Stimulated activated CD8-positive, alpha-beta memory T cell treated with anti-CD3 and anti-CD28 coated beads, Interleukin-15, amount 100 ng/mL, for 4 hours (primary cell): Measurements from ENCODE around the gene EPHA6.

ENCODE experiments used
- DNase-seq, 2 donors: peaks; one replicate each; pipeline ENCODE4 v3.0.0-alpha.2; 2020; ENCODE audit warnings: low read depth in 2 of 2

EPHA6 gene

GRCh38 chr3:97705764-97706163 lies 891.4 kb downstream of the EPHA6 start:
- no peak for DNase-seq

DNA sequence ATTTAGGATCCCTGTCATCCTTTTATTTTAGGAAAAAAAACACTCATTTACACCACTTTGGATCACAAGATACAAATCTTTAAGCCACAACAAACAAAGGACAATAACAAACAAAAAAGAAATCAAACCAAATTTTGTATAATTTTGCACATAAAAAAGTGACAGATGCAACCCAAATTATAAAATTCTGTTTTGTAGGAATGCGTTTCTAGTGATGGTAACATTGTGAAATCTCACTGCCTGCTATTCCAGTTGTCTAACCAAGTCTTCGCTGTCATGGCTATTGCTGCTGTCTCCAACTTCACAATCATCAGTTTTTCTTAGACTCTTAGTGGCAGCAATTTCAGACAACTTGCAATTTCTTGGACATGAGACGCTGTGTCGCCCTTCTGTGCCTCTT lies 891.8 kb downstream of the EPHA6 start:
- no peak for DNase-seq

GRCh38 chr3:97711654-97712053 lies 897.3 kb downstream of the EPHA6 start:
- DNase-seq: no peak

- no peak for DNase-seq
Observed at GRCh38 chr3:97712919-97713318, 898.5 kb downstream of the EPHA6 start.

GRCh38 chr3:97713634-97714033 lies 899.2 kb downstream of the EPHA6 start:
- DNase-seq: no peak

DNA sequence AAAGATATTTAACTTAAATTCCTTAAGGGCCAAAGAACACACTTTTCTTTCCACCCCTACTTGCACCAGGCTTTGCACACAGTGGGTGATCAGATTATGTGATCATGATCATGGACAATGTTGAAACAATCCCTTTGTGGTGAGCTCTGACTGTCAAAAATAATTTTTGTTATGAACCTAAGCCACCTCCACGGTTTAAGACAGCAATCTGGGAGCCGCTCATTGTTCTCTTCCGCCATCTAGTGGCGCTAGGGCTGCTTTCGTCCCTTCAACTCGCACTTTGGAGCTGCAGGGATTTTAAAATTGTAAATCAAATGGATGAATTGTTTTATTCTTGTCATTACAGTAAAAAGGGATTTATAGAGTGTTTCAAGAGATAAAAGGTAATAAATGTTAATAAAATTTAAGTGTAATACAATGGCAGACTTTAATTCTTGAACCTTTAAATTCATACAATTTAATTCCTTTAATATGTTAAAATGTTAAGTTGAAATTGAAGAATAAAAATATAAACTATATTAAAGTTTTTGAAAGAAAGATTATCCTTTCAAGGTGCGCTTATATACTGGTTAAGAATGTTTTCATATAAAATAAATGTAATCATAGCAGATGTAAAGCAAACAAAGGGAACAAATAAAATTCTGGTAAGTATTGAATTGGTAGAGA lies 904.9 kb downstream of the EPHA6 start:
- DNase-seq: peak; percentile 6 to 19

GRCh38 chr3:97720417-97720816 lies 906.0 kb downstream of the EPHA6 start:
- no peak for DNase-seq

DNA sequence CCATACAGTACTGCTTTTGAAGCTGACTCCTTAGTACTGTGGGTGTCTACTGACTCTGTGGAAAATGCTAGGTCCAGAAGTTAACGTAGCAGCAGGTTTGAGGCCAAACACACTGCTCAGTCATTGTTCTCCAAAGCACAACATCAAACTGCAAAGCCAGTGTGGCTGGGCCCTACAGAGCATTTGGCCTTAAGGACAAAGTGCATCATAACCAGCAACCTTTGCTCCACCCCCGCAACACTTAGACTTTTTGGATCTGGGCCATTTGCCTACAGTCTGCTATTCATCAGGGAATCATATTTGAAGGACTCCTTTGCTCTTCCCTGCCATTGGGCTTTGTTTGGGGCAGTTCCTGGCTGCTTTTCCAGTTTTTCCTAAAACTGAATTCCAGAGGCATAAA lies 907.1 kb downstream of the EPHA6 start:
- no peak for DNase-seq

DNA sequence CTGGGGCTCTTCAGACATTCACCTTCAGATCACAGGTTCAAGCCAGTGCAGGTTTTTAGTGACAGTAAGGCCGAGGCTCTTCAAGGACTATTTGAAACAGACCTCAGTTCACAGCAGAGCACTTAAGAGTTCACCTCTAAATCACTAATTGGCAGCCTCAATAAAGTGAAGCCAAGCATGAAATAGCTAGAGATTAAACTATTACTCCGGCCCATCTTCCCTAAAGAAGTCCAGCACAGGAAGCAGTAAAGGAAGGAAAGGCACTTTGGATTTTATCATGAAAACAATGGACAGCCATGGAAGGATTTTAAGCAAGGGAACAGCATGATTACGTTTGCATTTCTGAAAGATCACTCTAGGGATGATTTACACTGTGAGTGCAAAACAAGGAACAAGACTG lies 922.5 kb downstream of the EPHA6 start:
- DNase-seq: no peak

- DNase-seq: no peak
Observed at GRCh38 chr3:97738761-97739160, 924.4 kb downstream of the EPHA6 start.

DNA sequence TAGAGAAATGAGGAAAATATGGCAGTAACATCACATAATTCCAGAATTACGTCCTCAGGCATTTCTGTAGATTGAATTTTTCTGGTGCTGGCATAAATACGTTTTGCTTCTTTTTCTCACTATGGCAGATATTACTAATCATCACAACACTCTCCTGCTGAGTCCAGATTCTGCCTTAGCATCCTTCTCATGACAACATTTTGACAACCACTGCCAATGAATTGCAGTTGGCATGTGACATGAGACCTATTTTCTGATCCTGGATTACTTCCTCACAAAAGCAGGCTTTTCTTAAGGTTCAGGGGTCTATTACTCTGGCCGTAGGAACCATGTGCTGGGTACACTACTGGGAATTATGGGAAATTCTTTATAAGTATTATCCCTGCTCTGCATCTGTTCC lies 927.6 kb downstream of the EPHA6 start:
- no peak for DNase-seq

- DNase-seq: no peak
Observed at GRCh38 chr3:97744289-97744688, 929.9 kb downstream of the EPHA6 start.

GRCh38 chr3:97763586-97764406 lies 949.4 kb downstream of the EPHA6 start:
- no peak for DNase-seq

GRCh38 chr3:97764407-97765238 lies 950.2 kb downstream of the EPHA6 start, which contains the start of gene ARL6:
TSS of gene ARL6 (plus strand) at chr3:97764758. CDS start at chr3:97768108, 3,350 bp downstream.
- DNase-seq: peak; percentile 46 to 50

DNA sequence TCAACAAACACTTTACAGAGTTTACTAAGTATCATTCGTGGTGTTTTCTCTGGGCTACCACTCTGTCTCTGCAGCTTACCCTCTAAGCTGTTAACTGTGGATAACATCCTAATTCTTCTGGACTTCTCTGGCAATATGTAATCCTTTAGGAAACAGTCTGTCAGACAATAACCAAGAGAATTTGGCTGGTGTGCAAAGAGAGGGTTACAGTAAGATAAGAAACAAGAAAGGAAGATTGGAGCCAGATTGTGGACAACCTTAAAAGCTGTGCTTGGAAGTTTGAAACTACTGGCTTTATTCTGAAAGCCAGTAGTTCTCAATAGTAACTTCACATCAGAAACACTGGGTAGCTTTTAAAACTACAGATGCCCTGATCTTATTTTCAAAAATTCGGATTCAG lies 950.9 kb downstream of the EPHA6 start:
- no peak for DNase-seq

GRCh38 chr3:97772926-97773325 lies 958.5 kb downstream of the EPHA6 start:
- DNase-seq: no peak

DNA sequence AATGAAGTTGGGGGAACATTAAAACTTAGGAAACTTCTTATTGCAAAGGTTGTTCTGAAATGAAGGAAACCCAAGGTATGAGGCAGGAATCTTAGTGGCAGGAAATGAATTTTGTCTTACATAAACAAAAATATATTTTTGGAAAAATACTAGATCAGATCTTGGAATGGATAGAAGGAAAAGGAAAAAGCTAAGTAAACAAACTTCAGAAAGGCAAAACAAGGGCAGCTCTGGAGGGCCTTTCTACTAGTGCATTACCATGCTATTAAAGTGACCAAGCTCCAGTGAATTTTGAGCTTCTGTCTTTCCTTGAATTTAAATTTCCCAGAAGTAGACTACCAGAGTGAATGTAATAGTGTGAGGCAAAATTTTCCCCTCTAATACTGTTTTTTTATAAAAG lies 963.8 kb downstream of the EPHA6 start:
- no peak for DNase-seq

DNA sequence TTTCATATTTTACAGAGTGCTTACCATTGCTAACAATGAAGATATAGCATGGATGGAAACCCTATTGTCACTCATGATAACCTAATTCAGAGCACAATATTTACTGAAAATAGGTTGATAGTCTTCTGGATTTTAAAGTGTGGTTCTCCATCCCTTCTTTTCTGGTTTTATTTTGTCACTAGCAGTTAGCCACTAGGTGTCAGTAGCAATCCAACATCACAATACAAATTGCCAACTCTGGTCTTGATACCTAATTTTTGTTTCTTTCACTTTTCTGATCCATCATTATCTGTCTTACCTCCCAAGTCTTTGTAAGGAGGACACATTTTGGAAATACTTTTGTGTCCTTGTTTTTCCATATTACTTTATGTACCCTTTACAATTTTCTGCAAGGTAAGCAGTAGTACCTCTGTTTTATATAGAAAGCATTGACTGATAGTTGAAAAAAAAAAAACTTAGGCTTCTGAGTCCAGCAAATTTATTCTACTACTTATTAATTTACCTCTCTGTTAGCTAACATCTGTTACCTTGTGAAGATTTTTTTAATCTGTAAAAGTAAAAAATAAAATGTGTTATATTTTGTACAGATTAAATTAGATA lies 979.1 kb downstream of the EPHA6 start:
- DNase-seq: no peak

GRCh38 chr3:97795951-97796350 lies 981.6 kb downstream of the EPHA6 start:
- DNase-seq: no peak
